ENCODE data around the gene SF3A1. TPM values are rescaled to one million over a fixed set of nuclear protein-coding genes. Genes with fewer than 3 reads are reported as not detected.
A peak's percentile ranks its signal among the peaks of the same experiment; 100 is the strongest.

SF3A1 gene
- total RNA-seq, 1 experiment from 2014 or later = 272 TPM

GRCh38 chr22:30305519-30305905 is 51.2 kb downstream of the SF3A1 start:
- 0 out of 2 replicates have a peak overlapping the region, but pooled peaks have one; percentile 19 for H3K27ac Mint-ChIP-seq
- ATAC-seq (peak; percentile 36; the same call in 1 of the 2 replicates), DNase-seq (ENCODE audit: low spot score) (no peak)
- POLR2A ChIA-PET = no interaction called here
- H3K4me3 Mint-ChIP-seq = no peak overlapping the region
- no peak for TF ChIP-seq RORB (CRISPR knock-in tag; IDR thresholded peaks at IDR 0.05)
- no peak for TF ChIP-seq NR2C2 (CRISPR knock-in tag; IDR thresholded peaks at IDR 0.05)
- TF ChIP-seq ATF6 (CRISPR knock-in tag; IDR thresholded peaks at IDR 0.05) = no peak
- no peak for TF ChIP-seq E2F1 (CRISPR knock-in tag; IDR thresholded peaks at IDR 0.05)
- TF ChIP-seq SP1 (CRISPR knock-in tag; conservative IDR thresholded peaks at IDR 0.05) = no peak
- no peak for TF ChIP-seq JAZF1 (CRISPR knock-in tag; IDR thresholded peaks at IDR 0.05)
- no peak for TF ChIP-seq ZNF138 (CRISPR knock-in tag; conservative IDR thresholded peaks at IDR 0.05)
- no peak for TF ChIP-seq CREM (CRISPR knock-in tag; IDR thresholded peaks at IDR 0.05)
- TF ChIP-seq ZNF671 (CRISPR knock-in tag; IDR thresholded peaks at IDR 0.05) = no peak
- TF ChIP-seq TCF7 (CRISPR knock-in tag; IDR thresholded peaks at IDR 0.05; ENCODE audit: low read depth) = no peak
- TF ChIP-seq ZNF512 (CRISPR knock-in tag; IDR thresholded peaks at IDR 0.05; ENCODE audit: borderline replicate concordance) = no peak
- CTCF ChIA-PET = interaction anchor here (0.5 kb wide), 1 partner anchor 18 kb away, joined by 3 read pairs; no protein-coding TSS in a partner anchor
- no peaks in the 10 kb centered on the region for H3K27me3 Mint-ChIP-seq (ENCODE audit: low read depth)
- no peaks in the 10 kb centered on the region; the same call in 1 of the 2 replicates for H3K36me3 Mint-ChIP-seq
- no peaks in the 10 kb centered on the region for H3K9me3 Mint-ChIP-seq
- H3K4me1 Mint-ChIP-seq = peaks cover under 1% of the 10 kb centered on the region; the same call in 1 of the 2 replicates

GRCh38 chr22:30304495-30305244 is 52.0 kb downstream of the SF3A1 start:
- Mint-ChIP-seq H3K9me3 (no peaks in the 10 kb centered on the region), H3K4me3 (no peak overlapping the region), H3K27me3 (ENCODE audit: low read depth) (no peaks in the 10 kb centered on the region), H3K4me1 (no peaks in the 10 kb centered on the region), H3K27ac (no peak overlapping the region), H3K36me3 (no peaks in the 10 kb centered on the region; the same call in 1 of the 2 replicates)
- ChIA-PET CTCF (interaction anchor here (0.5 to 7.9 kb wide), 3 partner anchors 16 to 83 kb away, joined by 3 to 57 read pairs (median 3); partner anchors contain the start of genes CASTOR1 and RNF215), POLR2A (no interaction called here)
- no peak for TF ChIP-seq CBFB (CRISPR knock-in tag; IDR thresholded peaks at IDR 0.05; ENCODE audit: low read depth)
- TF ChIP-seq GTF2I (CRISPR knock-in tag; conservative IDR thresholded peaks at IDR 0.05) = no peak
- TF ChIP-seq TEAD4 (CRISPR knock-in tag; IDR thresholded peaks at IDR 0.05) = no peak
- TF ChIP-seq ZNF425 (CRISPR knock-in tag; conservative IDR thresholded peaks at IDR 0.05) = no peak
- TF ChIP-seq MXD4 (CRISPR knock-in tag; IDR thresholded peaks at IDR 0.05; ENCODE audit: borderline replicate concordance) = no peak
- TF ChIP-seq IRF2 (CRISPR knock-in tag; IDR thresholded peaks at IDR 0.05; ENCODE audit: borderline replicate concordance, low read depth) = no peak
- TF ChIP-seq NFE2L1 (CRISPR knock-in tag; IDR thresholded peaks at IDR 0.05) = no peak
- DNase-seq (ENCODE audit: low spot score) = no peak
- no peak for ATAC-seq
